GM12891 (cell line): Measurements from ENCODE around the gene CDH24.
"Not testable (repeated sequence)": the region's sequence is repeated elsewhere in the genome, so short reads cannot be mapped to it uniquely, and the experiment has no call there.

Experiments used
- DNase-seq: peaks from one replicate; pipeline ENCODE4 v3.0.0; 2011; ENCODE audit warnings: low spot score; ENCODE audit not compliant: insufficient read length
- FAIRE-seq: peaks from 2 replicates; lab custom pipeline; 2011; peaks lifted over from hg19 to GRCh38; lab: Jason Lieb, UNC
- PAX5 ChIP-seq: IDR thresholded peaks from 2 replicates; pipeline ENCODE4 v1.6.1; 2011; ENCODE audit warnings: low read length, moderate library complexity, mild to moderate bottlenecking; ENCODE audit not compliant: insufficient read depth, severe bottlenecking
- POLR2A ChIP-seq: IDR thresholded peaks from 2 replicates; pipeline ENCODE4 v1.6.1; 2011; ENCODE audit warnings: low read depth, low read length, control low read depth
- POLR2AphosphoS5 ChIP-seq: IDR thresholded peaks from 2 replicates; pipeline ENCODE4 v1.6.1; 2011; ENCODE audit warnings: low read depth, low read length, control low read depth
- POU2F2 ChIP-seq: IDR thresholded peaks from 2 replicates; pipeline ENCODE4 v1.6.1; 2011; ENCODE audit warnings: low read depth, mild to moderate bottlenecking, control low read depth, low read length, moderate library complexity
- SPI1 ChIP-seq: IDR thresholded peaks from 2 replicates; pipeline ENCODE4 v1.6.1; 2011; ENCODE audit warnings: low read depth, low read length, control low read depth
- TAF1 ChIP-seq: IDR thresholded peaks from 2 replicates; pipeline ENCODE4 v1.6.1; 2011; ENCODE audit warnings: low read depth, low read length, control low read depth

CDH24 gene

GRCh38 chr14:23006544-23007419 lies 50.5 kb downstream of the CDH24 start:
- peak; percentile 95 for FAIRE-seq
- peak; percentile 80 for TF ChIP-seq TAF1
- peak; percentile 86 for TF ChIP-seq POLR2A
- no peak for TF ChIP-seq SPI1
- peak; percentile 89 for TF ChIP-seq POLR2AphosphoS5

GRCh38 chr14:23006188-23006534 lies 51.2 kb downstream of the CDH24 start:
- no peak for TF ChIP-seq PAX5
- TF ChIP-seq TAF1, result no peak
- no peak for TF ChIP-seq POU2F2
- no peak for TF ChIP-seq SPI1
- TF ChIP-seq POLR2A, result no peak
- DNase-seq (no peak), FAIRE-seq (no peak)

More at GRCh38 chr14:23006544-23007419, 50.5 kb downstream of the CDH24 start:
- DNase-seq, result peak; percentile 80

GRCh38 chr14:23005451-23006187 lies 51.7 kb downstream of the CDH24 start:
- TF ChIP-seq POLR2AphosphoS5 (no peak), TAF1 (no peak), SPI1 (no peak), POLR2A (no peak), PAX5 (no peak), POU2F2 (no peak)
- FAIRE-seq (no peak), DNase-seq (no peak)

- not testable (repeated sequence) for DNase-seq, FAIRE-seq
Measured at GRCh38 chr14:23004274-23004673, 53.0 kb downstream of the CDH24 start.

- FAIRE-seq (no peak), DNase-seq (no peak)
- no peak for TF ChIP-seq POU2F2
- TF ChIP-seq SPI1, result no peak
- TF ChIP-seq POLR2AphosphoS5, result no peak
- no peak for TF ChIP-seq PAX5
- TF ChIP-seq POLR2A, result no peak
- no peak for TF ChIP-seq TAF1
Measured at GRCh38 chr14:23002592-23002991, 54.7 kb downstream of the CDH24 start.

- FAIRE-seq (no peak), DNase-seq (no peak)
- no peak for TF ChIP-seq POU2F2
- TF ChIP-seq PAX5, result no peak
- TF ChIP-seq POLR2A, result no peak
- TF ChIP-seq TAF1, result no peak
- TF ChIP-seq POLR2AphosphoS5, result no peak
- no peak for TF ChIP-seq SPI1
Measured at GRCh38 chr14:23000860-23001259, 56.5 kb downstream of the CDH24 start.

GRCh38 chr14:22998329-22999012 lies 58.8 kb downstream of the CDH24 start:
- no peak for DNase-seq
- TF ChIP-seq TAF1 (no peak), PAX5 (no peak), POU2F2 (no peak), POLR2AphosphoS5 (no peak), POLR2A (no peak), SPI1 (no peak)
- FAIRE-seq, result no peak

- TF ChIP-seq POLR2AphosphoS5 (no peak), SPI1 (no peak), POU2F2 (no peak), PAX5 (no peak), TAF1 (no peak), POLR2A (no peak)
- FAIRE-seq, result no peak
- DNase-seq, result no peak
Measured at GRCh38 chr14:22997676-22998323, 59.5 kb downstream of the CDH24 start.
